ENCODE measurements around the gene CD109. TPM values are rescaled to one million over a fixed set of nuclear protein-coding genes. Genes with fewer than 3 reads are reported as not detected.

CD109 gene
- 1.5 TPM for polyA plus RNA-seq (2013, experiment 1 of 2)
- 1.4 TPM for polyA plus RNA-seq (2013, experiment 2 of 2)

DNA sequence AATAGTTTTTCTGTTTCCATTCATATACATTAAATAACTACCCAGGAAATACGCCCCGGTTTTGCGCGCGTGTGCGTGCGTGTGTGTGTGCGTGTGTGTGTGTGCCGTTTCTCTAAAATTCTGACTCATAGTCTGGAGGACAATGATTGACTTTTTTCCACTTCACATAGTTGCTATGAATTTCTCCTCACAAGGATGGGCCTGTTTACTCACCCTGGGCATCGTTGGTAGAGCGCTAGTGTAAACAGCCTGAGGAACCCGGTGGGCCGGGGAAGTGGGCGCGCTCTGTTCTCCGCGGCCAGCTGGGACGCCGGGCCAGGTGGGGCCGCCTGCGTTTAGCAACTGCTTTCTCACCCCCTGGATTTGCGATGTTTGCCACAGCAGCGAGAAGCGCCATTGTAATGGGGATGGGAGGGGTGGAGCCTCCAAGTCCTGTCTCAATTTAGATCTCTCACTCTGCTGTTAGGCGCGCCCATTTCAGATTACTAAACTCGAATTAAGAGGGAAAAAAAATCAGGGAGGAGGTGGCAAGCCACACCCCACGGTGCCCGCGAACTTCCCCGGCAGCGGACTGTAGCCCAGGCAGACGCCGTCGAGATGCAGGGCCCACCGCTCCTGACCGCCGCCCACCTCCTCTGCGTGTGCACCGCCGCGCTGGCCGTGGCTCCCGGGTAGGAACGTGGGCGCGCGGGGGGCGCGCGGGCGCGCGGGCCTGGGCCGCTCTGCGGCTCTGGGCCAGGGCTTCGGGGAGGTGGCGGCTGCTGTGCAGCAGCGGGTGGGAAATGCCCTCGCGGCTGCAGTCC lies at the start of gene CD109:
CD109 (plus strand) TSS at position 585 of the 803 bp plus-strand sequence; CDS start at position 598, 13 bp downstream.
- Histone ChIP-seq H3K23ac (ENCODE audit: low read length) (no peak within 1 kb of the TSS), H2BK15ac (replicated peaks; ENCODE audit: low read depth) (no peak within 1 kb of the TSS), H3K36me3 (ENCODE audit: control insufficient read depth, insufficient read depth, low read length) (no peaks in the 10 kb centered on the region), H3K56ac (ENCODE audit: low read length) (peak within 1 kb of the TSS; percentile 94), H3K27ac (ENCODE audit: low read depth, low read length) (no peak within 1 kb of the TSS), H2AK5ac (ENCODE audit: low read length) (no peak within 1 kb of the TSS), H3K4me3 (ENCODE audit: low read length) (peak within 1 kb of the TSS; percentile 53), H2BK120ac (ENCODE audit: low read depth, low read length) (no peak within 1 kb of the TSS), H3K4me1 (ENCODE audit: control insufficient read depth, low read depth, low read length) (no peaks in the 10 kb centered on the region), H4K5ac (ENCODE audit: low read length) (no peak within 1 kb of the TSS), H3K79me2 (ENCODE audit: control insufficient read depth, insufficient read depth, low read length) (no peaks in the 10 kb centered on the region), H3K27me3 (ENCODE audit: insufficient read depth, low read length, poor library complexity) (no peaks in the 10 kb centered on the region), H3K4me2 (ENCODE audit: low read length) (peak within 1 kb of the TSS; percentile 51), H3K4ac (ENCODE audit: low read depth, low read length) (no peak within 1 kb of the TSS), H3K18ac (ENCODE audit: low read length) (peak within 1 kb of the TSS; percentile 2), H4K8ac (ENCODE audit: low read depth, low read length) (no peak within 1 kb of the TSS), H3K9ac (ENCODE audit: low read length) (peak within 1 kb of the TSS; percentile 77), H3K79me1 (ENCODE audit: low read length) (no peaks in the 10 kb centered on the region), H2BK5ac (ENCODE audit: low read length) (no peak within 1 kb of the TSS)
- peak; percentile 79 for DNase-seq
- no CpG with 5 or more reads among the region's 61 CpGs for WGBS (ENCODE audit: extremely low coverage, insufficient coverage, low lambda C conversion rate)

DNA sequence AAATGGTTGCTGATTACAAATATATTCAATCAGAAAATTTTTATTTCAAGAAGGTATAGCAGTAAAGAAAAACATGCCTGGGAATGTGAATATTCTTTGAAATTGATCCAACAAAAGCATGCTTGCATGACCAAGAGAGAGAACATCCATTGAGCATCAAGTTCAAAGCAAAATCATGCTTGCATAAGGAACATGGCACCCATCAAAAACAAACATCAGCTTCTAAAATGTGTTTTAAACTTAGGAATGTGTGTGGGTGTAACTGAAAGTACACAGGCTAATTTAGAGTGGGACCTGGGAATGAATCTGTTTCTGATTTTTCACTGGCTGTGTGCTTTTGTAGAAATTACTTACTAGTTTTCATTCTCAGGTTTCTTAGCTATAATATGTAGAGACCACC lies 47.8 kb upstream of the CD109 start:
- Histone ChIP-seq H3K36me3 (ENCODE audit: control insufficient read depth, insufficient read depth, low read length) (no peaks in the 10 kb centered on the region), H3K18ac (ENCODE audit: low read length) (no peak overlapping the region), H3K4ac (ENCODE audit: low read depth, low read length) (no peak overlapping the region), H2BK15ac (replicated peaks; ENCODE audit: low read depth) (no peak overlapping the region), H3K23ac (ENCODE audit: low read length) (no peak overlapping the region), H3K4me2 (ENCODE audit: low read length) (no peak overlapping the region), H3K27me3 (ENCODE audit: insufficient read depth, low read length, poor library complexity) (no peaks in the 10 kb centered on the region), H2AK5ac (ENCODE audit: low read length) (no peak overlapping the region), H3K9ac (ENCODE audit: low read length) (no peak overlapping the region), H4K5ac (ENCODE audit: low read length) (no peak overlapping the region), H2BK5ac (ENCODE audit: low read length) (no peak overlapping the region), H3K79me2 (ENCODE audit: control insufficient read depth, insufficient read depth, low read length) (no peaks in the 10 kb centered on the region), H3K79me1 (ENCODE audit: low read length) (no peaks in the 10 kb centered on the region), H4K8ac (ENCODE audit: low read depth, low read length) (no peak overlapping the region), H3K56ac (ENCODE audit: low read length) (no peak overlapping the region), H2BK120ac (ENCODE audit: low read depth, low read length) (no peak overlapping the region), H3K4me3 (ENCODE audit: low read length) (no peak overlapping the region), H3K4me1 (ENCODE audit: control insufficient read depth, low read depth, low read length) (no peaks in the 10 kb centered on the region), H3K27ac (ENCODE audit: low read depth, low read length) (no peak overlapping the region)
- DNase-seq, result no peak

GRCh38 chr6:73649783-73650182 lies 46.2 kb upstream of the CD109 start:
- no peak overlapping the region for H3K23ac ChIP-seq (ENCODE audit: low read length)
- H3K79me1 ChIP-seq (ENCODE audit: low read length), result no peaks in the 10 kb centered on the region
- H3K79me2 ChIP-seq (ENCODE audit: control insufficient read depth, insufficient read depth, low read length), result no peaks in the 10 kb centered on the region
- no peak overlapping the region for H3K4ac ChIP-seq (ENCODE audit: low read depth, low read length)
- H3K9ac ChIP-seq (ENCODE audit: low read length), result no peak overlapping the region
- H3K27me3 ChIP-seq (ENCODE audit: insufficient read depth, low read length, poor library complexity), result no peaks in the 10 kb centered on the region
- no CpG with 5 or more reads among the region's 4 CpGs for WGBS (ENCODE audit: extremely low coverage, insufficient coverage, low lambda C conversion rate)
- H4K8ac ChIP-seq (ENCODE audit: low read depth, low read length), result no peak overlapping the region
- H4K5ac ChIP-seq (ENCODE audit: low read length), result no peak overlapping the region
- no peak overlapping the region for H2AK5ac ChIP-seq (ENCODE audit: low read length)
- H2BK120ac ChIP-seq (ENCODE audit: low read depth, low read length), result no peak overlapping the region
- no peak overlapping the region for H3K56ac ChIP-seq (ENCODE audit: low read length)
- no peak overlapping the region for H3K4me2 ChIP-seq (ENCODE audit: low read length)
- H3K36me3 ChIP-seq (ENCODE audit: control insufficient read depth, insufficient read depth, low read length), result no peaks in the 10 kb centered on the region
- no peak overlapping the region for H2BK5ac ChIP-seq (ENCODE audit: low read length)
- no peak overlapping the region for H3K4me3 ChIP-seq (ENCODE audit: low read length)
- no peak for DNase-seq
- no peak overlapping the region for H3K18ac ChIP-seq (ENCODE audit: low read length)
- H3K27ac ChIP-seq (ENCODE audit: low read depth, low read length), result no peak overlapping the region
- no peak overlapping the region for H2BK15ac ChIP-seq (replicated peaks; ENCODE audit: low read depth)
- H3K4me1 ChIP-seq (ENCODE audit: control insufficient read depth, low read depth, low read length), result no peaks in the 10 kb centered on the region

- Histone ChIP-seq H3K23ac (ENCODE audit: low read length) (no peak overlapping the region), H3K79me1 (ENCODE audit: low read length) (no peaks in the 10 kb centered on the region), H3K4me3 (ENCODE audit: low read length) (peak overlapping the region; percentile 78), H3K79me2 (ENCODE audit: control insufficient read depth, insufficient read depth, low read length) (no peaks in the 10 kb centered on the region), H2BK5ac (ENCODE audit: low read length) (no peak overlapping the region), H3K36me3 (ENCODE audit: control insufficient read depth, insufficient read depth, low read length) (no peaks in the 10 kb centered on the region), H3K4ac (ENCODE audit: low read depth, low read length) (no peak overlapping the region), H2BK120ac (ENCODE audit: low read depth, low read length) (no peak overlapping the region), H2AK5ac (ENCODE audit: low read length) (no peak overlapping the region), H3K18ac (ENCODE audit: low read length) (peak overlapping the region; percentile 56), H3K4me1 (ENCODE audit: control insufficient read depth, low read depth, low read length) (no peaks in the 10 kb centered on the region), H4K5ac (ENCODE audit: low read length) (no peak overlapping the region), H3K4me2 (ENCODE audit: low read length) (peak overlapping the region; percentile 71), H3K27ac (ENCODE audit: low read depth, low read length) (no peak overlapping the region), H2BK15ac (replicated peaks; ENCODE audit: low read depth) (no peak overlapping the region), H3K9ac (ENCODE audit: low read length) (peak overlapping the region; percentile 72), H4K8ac (ENCODE audit: low read depth, low read length) (no peak overlapping the region), H3K27me3 (ENCODE audit: insufficient read depth, low read length, poor library complexity) (no peaks in the 10 kb centered on the region), H3K56ac (ENCODE audit: low read length) (peak overlapping the region; percentile 88)
- peak; percentile 89 for DNase-seq
- WGBS (ENCODE audit: extremely low coverage, insufficient coverage, low lambda C conversion rate), result 100% methylated on average over 1 of the region's 32 CpGs
These were observed 43.1 kb upstream of the CD109 start for GRCh38 chr6:73652637-73653570.

GRCh38 chr6:73653571-73654424 lies 42.2 kb upstream of the CD109 start, which contains the start of gene SLC17A5:
Gene SLC17A5 (minus strand): TSS chr6:73653992. CDS start chr6:73653886, 106 bp downstream.
- Histone ChIP-seq H3K4me2 (ENCODE audit: low read length) (peak within 1 kb of the TSS; percentile 71), H3K56ac (ENCODE audit: low read length) (peak within 1 kb of the TSS; percentile 89), H3K27ac (ENCODE audit: low read depth, low read length) (peak within 1 kb of the TSS; percentile 38), H2AK5ac (ENCODE audit: low read length) (no peak within 1 kb of the TSS), H3K27me3 (ENCODE audit: insufficient read depth, low read length, poor library complexity) (no peaks in the 10 kb centered on the region), H4K5ac (ENCODE audit: low read length) (no peak within 1 kb of the TSS), H3K4me1 (ENCODE audit: control insufficient read depth, low read depth, low read length) (no peaks in the 10 kb centered on the region), H3K79me2 (ENCODE audit: control insufficient read depth, insufficient read depth, low read length) (no peaks in the 10 kb centered on the region), H2BK120ac (ENCODE audit: low read depth, low read length) (no peak within 1 kb of the TSS), H4K8ac (ENCODE audit: low read depth, low read length) (no peak within 1 kb of the TSS), H3K36me3 (ENCODE audit: control insufficient read depth, insufficient read depth, low read length) (no peaks in the 10 kb centered on the region), H2BK5ac (ENCODE audit: low read length) (no peak within 1 kb of the TSS), H2BK15ac (replicated peaks; ENCODE audit: low read depth) (no peak within 1 kb of the TSS), H3K79me1 (ENCODE audit: low read length) (no peaks in the 10 kb centered on the region), H3K4me3 (ENCODE audit: low read length) (peak within 1 kb of the TSS; percentile 78), H3K4ac (ENCODE audit: low read depth, low read length) (no peak within 1 kb of the TSS), H3K9ac (ENCODE audit: low read length) (peak within 1 kb of the TSS; percentile 73), H3K23ac (ENCODE audit: low read length) (no peak within 1 kb of the TSS), H3K18ac (ENCODE audit: low read length) (peak within 1 kb of the TSS; percentile 56)
- no CpG with 5 or more reads among the region's 90 CpGs for WGBS (ENCODE audit: extremely low coverage, insufficient coverage, low lambda C conversion rate)
- peak; percentile 97 for DNase-seq

All from mesendoderm (in vitro differentiated cells).